ENCODE results near the gene POLD2. TPM values are rescaled to one million over a fixed set of nuclear protein-coding genes. Genes with fewer than 3 reads are reported as not detected.

The POLD2 gene
- total RNA-seq, 1 donor from 2014 or later = 48.3 TPM

GRCh38 chr7:44120395-44120794, 3.0 kb downstream of the POLD2 start:
- no peaks in the 10 kb centered on the region for H3K9me3 ChIP-seq
- DNase-seq (no peak), ATAC-seq (no peak)
- intact Hi-C loops (cut with DNase I) = no loop called here
- H3K27me3 ChIP-seq (ENCODE audit: low read depth) = no peaks in the 10 kb centered on the region
- no peak overlapping the region for H3K4me3 ChIP-seq
- TF ChIP-seq CTCF (IDR thresholded peaks at IDR 0.05) = no peak
- peaks cover 17% of the 10 kb centered on the region for H3K4me1 ChIP-seq
- H3K36me3 ChIP-seq = peaks cover 44% of the 10 kb centered on the region
- no peak overlapping the region for H3K27ac ChIP-seq

- Histone ChIP-seq H3K27me3 (ENCODE audit: low read depth) (no peaks in the 10 kb centered on the region), H3K27ac (no peak overlapping the region), H3K9me3 (no peaks in the 10 kb centered on the region), H3K4me3 (no peak overlapping the region), H3K4me1 (peaks cover 17% of the 10 kb centered on the region), H3K36me3 (peaks cover 48% of the 10 kb centered on the region)
- TF ChIP-seq CTCF (IDR thresholded peaks at IDR 0.05) = no peak
- ATAC-seq = no peak
- DNase-seq = no peak
- intact Hi-C loops (cut with DNase I) = no loop called here
Observed at GRCh38 chr7:44119829-44120380, 3.4 kb downstream of the POLD2 start.

- H3K4me3 ChIP-seq = no peak overlapping the region
- H3K36me3 ChIP-seq = peaks cover 64% of the 10 kb centered on the region
- no peak overlapping the region for H3K27ac ChIP-seq
- intact Hi-C loops (cut with DNase I) = no loop called here
- H3K27me3 ChIP-seq (ENCODE audit: low read depth) = no peaks in the 10 kb centered on the region
- no peak for TF ChIP-seq CTCF (IDR thresholded peaks at IDR 0.05)
- DNase-seq (no peak), ATAC-seq (no peak)
- no peaks in the 10 kb centered on the region for H3K9me3 ChIP-seq
- H3K4me1 ChIP-seq = peaks cover 12% of the 10 kb centered on the region
Observed at GRCh38 chr7:44117801-44118429, 5.4 kb downstream of the POLD2 start.

- no peak for DNase-seq
- peaks cover 69% of the 10 kb centered on the region for H3K36me3 ChIP-seq
- no peak for TF ChIP-seq CTCF (IDR thresholded peaks at IDR 0.05)
Observed at GRCh38 chr7:44116789-44117666, 6.3 kb downstream of the POLD2 start.

GRCh38 chr7:44116087-44116788, 7.1 kb downstream of the POLD2 start:
- no peak for ATAC-seq
- no peaks in the 10 kb centered on the region for H3K9me3 ChIP-seq
- TF ChIP-seq CTCF (IDR thresholded peaks at IDR 0.05) = no peak

More at GRCh38 chr7:44116789-44117666, 6.3 kb downstream of the POLD2 start:
- Histone ChIP-seq H3K27me3 (ENCODE audit: low read depth) (no peaks in the 10 kb centered on the region), H3K4me3 (no peak overlapping the region), H3K4me1 (peaks cover 3% of the 10 kb centered on the region), H3K27ac (no peak overlapping the region), H3K9me3 (no peaks in the 10 kb centered on the region)
- intact Hi-C loops (cut with DNase I) = no loop called here
- no peak for ATAC-seq

More at GRCh38 chr7:44116087-44116788, 7.1 kb downstream of the POLD2 start:
- H3K4me3 ChIP-seq = no peak overlapping the region
- H3K27ac ChIP-seq = no peak overlapping the region
- H3K27me3 ChIP-seq (ENCODE audit: low read depth) = no peaks in the 10 kb centered on the region
- DNase-seq = no peak
- peaks cover 72% of the 10 kb centered on the region for H3K36me3 ChIP-seq
- H3K4me1 ChIP-seq = no peaks in the 10 kb centered on the region
- intact Hi-C loops (cut with DNase I) = no loop called here
